ENCODE results near the gene ANKRD44.

ANKRD44 gene

DNA sequence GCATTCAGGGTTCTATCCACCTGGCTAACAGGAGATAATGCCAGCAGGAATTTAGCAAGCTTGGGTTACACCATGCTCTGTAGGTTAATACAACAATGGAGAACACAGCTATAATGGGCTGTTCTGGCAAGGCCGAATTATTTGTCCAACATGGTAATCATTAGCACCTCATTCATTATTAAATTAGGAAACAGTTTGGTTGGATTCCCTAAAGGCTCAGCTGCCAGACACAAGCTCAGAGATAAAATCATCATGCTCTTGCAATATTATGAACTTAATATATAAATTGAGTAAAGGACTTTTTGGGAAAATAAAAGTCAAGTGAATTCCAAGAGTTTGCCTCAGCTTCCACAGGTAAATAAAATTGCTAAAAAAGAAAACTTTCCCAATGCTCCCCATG, 166.4 kb downstream of the ANKRD44 start:
- DNase-seq (ENCODE audit: low spot score) = no peak

DNA sequence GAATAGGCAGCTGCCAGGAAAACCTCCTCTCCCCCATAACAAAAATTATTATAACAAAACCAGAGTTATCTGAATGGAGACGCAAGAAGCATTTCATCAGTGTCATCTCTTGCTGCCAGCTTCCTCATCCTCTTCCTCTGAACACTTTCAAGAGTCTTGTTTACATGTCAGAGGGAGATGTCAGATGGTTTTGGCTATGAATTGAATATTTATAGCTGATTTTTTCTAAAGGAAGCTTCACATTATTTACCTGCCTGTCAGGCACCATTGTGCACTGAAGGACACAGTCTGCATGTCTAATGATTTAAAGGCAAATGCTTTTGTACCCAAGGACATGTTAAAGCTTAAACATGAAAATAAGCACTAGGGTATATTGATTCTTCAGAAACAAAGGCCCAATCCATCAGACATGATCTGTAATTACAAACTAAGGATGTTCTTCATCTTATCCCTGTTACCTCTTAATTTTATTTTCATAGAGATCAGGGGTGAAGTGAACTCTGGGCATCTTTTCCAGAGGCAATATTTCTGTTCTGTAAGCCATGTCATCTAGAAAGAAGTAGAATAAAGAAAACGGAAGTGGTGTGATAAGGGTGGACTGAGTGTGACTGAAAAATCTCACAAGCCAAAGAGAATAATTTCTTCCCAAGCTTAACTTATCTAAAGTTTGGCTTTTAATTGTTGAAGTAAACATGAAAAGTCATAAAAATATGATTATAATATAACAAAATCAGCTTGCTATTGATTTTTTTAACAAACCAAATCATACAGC, 168.7 kb downstream of the ANKRD44 start:
- DNase-seq (ENCODE audit: low spot score) = no peak

DNA sequence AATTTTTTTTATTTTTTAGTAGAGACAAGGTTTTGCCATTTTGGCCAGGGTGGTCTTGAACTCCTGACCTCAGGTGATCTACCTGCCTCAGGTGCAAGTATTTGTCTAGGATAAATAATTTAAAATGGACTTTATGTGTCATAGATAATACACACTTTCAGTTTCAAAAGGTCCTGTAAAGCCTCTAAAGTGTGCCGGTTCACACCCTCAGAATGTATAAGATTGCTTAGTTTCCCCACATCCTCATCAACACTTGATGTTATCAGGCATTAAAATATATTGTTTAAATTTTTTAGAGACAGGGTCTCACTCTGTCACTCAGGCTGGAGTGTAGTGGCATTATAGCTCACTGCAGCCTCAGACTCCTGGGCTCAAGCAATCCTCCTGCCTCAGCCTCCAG, 170.5 kb downstream of the ANKRD44 start:
- DNase-seq (ENCODE audit: low spot score) = no peak

DNA sequence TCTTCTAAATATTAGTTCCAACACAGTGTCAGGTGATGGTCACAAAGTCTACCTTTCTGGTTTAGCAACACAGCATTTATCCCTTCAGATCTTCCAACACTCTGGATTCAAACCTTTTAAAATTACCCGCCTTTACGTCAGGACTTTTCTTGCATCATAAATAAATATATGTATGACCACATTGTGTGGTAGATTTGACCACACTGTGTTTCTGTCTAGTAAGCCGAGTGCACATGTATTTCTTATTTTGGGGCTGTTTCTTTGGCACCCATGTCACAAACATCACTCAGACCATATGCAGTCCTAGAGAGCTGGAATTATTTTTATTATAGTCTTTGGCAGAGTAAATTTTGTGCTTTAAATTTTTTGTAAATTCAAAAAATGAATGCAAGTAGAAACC, 172.1 kb downstream of the ANKRD44 start:
- no peak for DNase-seq (ENCODE audit: low spot score)

DNA sequence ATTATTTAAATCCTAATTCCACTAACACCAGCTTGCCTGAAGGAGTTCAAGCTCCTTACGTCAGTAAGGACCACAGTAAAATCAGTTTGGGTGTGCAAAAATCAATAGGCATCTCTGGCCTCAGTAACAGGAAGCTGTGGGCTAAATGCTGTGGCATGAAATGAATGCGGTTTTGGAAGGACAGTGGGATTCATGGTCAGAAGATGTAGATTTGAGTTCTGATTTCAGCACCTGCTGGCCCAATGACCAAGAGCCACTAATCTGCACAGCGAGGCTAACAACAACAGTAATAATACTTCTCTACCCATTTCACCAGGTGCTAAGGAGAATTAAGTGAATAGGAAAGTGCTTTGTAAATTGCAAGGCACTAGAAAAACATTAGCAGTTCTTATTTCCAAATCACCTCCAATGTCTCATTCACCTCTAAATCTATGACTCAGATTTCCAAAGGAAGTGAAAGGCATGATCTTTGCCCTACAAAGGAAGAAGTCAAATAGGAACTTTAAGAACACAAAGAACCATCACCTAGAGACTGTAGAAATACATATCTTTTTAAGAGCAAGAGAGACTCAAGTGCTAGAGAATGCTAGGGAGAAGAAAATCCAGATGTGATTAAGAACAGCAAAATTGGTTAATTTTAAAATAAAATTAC, 172.6 kb downstream of the ANKRD44 start:
- DNase-seq (ENCODE audit: low spot score) = no peak

DNA sequence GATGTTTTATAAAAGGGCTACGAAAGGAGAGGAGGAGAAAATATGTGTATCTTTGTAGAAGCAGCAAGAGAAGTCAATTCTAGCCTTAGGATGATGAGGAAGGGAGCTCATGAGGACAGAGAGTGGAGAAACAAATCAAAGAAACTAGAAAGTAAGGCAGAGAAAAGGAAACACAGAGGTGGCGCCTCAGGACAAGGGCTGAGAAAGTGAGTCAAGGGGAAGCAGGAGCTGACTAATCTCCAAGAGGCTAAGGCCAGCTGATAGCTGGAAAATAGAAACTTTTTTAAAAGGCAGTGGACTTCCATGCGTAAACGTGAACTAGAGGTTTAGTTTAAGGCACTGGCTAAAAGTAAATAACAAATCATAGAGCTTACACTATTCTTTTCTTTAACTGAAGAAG, 173.3 kb downstream of the ANKRD44 start:
- no peak for DNase-seq (ENCODE audit: low spot score)

DNA sequence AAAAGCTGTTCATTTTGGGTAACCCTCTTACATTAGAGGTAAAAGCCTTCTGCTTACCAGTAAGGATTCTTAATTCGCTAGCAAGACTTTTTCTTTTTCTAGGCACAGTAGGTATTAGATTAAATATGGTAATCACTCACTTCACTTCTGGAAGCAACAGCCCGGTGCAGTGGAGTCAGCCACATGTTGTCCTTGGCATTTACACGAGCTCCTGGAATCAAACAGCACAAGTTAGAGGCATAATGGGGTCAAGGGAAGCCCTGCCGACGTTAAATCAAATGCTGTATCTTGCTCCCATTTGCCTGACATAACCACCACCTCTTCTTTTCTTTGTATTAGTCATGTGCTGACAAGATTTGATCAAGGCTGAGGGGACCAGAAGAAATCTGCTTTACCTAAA, 174.1 kb downstream of the ANKRD44 start:
- DNase-seq (ENCODE audit: low spot score) = no peak

DNA sequence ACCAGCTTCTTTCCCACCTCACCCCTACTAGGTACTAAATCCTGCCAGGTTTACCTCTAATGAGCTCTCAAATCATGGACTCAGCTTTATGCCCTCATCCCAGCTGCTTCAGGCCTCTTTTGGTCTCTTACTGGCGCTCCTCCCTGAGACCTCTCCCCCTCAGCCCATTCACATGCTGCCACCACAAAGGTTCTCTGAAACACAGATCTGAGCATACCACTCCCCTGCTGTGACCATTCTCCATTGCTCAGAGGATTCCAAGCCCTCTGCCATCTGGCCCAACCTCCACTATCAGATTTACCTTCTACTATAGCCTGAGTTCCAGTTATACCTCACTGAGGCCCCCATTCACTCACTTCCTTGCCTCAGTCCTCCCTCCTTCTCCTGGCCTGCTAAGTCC, 174.8 kb downstream of the ANKRD44 start:
- DNase-seq (ENCODE audit: low spot score) = no peak

DNA sequence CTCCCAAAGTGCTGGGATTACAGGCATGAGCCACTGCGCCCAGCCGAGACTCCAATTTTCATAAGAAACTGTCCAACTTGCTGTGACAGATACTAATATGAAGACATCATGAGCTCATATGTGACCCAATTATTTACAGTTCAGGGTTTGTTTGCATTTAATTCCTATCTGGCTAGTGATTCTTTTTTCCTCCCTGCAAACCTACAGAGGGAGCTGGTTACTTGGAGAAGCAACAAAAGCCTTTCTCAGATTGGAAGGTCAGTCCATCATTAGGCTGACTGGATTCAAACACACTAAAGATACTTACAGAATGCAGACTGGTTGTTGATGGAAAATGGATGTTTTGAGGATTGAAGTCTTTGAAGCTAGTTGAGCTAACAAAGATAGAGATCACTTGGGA, 176.4 kb downstream of the ANKRD44 start:
- no peak for DNase-seq (ENCODE audit: low spot score)

DNA sequence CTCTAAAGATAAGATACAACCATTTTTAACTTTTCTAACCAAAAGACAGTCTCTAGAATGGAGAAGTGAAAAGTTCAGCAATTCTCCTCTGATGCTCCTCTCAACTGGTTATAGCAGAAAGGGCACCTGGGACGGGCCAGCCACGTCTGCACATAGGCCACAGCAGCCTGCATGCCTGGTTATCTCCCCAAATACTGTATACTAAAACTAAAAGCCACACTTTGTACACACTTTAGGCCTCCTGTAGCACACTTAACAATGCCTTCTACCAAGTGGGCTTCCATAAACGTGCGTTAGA, 179.1 kb downstream of the ANKRD44 start:
- DNase-seq (ENCODE audit: low spot score) = no peak

DNA sequence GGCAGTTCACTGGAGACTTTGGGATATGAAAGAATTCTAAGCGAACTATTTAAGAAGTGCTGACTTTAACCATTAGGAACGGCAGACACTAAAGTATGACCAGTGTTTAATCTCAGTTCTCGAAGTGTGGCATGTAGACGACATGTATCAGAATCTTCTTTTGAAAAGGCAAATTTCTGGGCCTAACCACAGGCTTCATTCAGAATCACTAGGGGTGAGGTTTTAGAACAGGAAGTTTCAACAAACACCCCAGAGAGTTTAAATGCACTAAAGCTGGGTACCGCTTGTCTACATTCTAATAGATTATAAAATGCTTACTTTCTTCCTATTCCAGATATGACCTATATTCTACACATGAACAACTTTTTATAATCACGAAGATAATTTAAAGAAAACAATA, 180.3 kb downstream of the ANKRD44 start:
- DNase-seq (ENCODE audit: low spot score) = no peak

DNA sequence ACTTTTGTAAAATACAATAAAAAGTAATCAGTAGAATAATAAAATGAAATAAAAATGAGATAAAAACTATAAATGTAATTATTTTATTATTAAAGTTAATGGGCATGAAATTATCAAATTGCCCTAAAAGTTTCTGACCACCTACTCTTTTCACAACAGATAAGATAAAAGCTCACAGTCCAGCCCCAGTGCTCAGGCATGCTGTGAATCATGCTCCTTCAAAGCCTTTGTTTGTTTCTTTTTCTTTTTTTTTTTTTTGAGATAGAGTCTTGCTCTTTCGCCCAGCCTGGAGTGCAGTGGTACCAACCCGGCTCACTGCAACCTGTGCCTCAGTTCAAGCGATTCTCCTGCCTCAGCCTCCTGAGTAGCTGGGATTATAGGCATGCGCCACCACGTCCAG, 181.7 kb downstream of the ANKRD44 start:
- no peak for DNase-seq (ENCODE audit: low spot score)

DNA sequence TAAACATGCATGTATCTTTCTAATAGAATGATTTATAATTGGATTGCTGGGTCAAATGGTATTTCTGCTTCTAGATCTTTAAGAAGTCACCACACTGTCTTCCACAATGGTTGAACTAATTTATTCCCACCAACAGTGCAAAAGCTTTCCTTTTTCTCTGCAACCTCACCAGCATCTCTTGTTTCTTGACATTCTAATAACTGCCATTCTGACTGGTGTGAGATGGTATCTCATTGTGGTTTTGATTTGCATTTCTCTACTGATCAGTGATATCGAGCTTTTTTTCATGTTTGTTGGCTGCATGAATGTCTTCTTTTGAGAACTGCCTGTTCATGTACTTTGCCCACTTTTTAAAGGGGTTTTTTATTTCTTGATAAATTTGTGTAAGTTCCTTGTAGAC, 182.5 kb downstream of the ANKRD44 start:
- no peak for DNase-seq (ENCODE audit: low spot score)

DNA sequence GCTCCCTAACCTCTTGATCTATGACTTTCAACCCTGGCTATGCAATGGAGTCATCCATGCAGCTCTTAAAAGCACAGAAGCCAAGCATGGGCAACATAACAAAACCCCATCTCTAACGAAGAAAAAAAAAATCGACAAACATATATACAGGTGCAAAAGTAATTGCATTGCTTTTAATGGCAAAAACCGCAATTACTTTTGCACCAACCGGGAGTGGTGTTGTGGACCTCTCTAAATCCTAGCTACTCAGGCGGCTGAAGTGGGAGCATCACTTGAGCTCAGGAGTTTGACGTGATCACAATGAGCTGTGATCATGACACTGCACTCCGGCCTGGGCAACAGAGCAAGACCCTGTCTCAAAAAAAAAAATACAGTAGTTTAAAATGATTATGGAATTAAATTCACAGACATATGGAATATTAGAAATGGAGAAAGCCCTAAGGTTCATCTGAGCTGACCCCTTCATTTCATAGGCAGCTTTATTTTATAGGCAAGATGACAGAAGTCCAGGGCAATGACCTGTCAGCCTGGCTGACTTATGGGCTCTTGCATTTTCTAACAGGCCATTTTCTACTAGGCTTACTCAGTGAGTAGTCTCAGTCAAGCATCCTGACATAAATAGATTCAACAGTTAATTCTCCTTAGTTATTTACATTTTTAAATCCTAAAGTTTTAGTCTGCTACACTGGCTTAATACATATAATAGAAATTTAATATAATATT, 183.8 kb downstream of the ANKRD44 start:
- no peak for DNase-seq (ENCODE audit: low spot score)

DNA sequence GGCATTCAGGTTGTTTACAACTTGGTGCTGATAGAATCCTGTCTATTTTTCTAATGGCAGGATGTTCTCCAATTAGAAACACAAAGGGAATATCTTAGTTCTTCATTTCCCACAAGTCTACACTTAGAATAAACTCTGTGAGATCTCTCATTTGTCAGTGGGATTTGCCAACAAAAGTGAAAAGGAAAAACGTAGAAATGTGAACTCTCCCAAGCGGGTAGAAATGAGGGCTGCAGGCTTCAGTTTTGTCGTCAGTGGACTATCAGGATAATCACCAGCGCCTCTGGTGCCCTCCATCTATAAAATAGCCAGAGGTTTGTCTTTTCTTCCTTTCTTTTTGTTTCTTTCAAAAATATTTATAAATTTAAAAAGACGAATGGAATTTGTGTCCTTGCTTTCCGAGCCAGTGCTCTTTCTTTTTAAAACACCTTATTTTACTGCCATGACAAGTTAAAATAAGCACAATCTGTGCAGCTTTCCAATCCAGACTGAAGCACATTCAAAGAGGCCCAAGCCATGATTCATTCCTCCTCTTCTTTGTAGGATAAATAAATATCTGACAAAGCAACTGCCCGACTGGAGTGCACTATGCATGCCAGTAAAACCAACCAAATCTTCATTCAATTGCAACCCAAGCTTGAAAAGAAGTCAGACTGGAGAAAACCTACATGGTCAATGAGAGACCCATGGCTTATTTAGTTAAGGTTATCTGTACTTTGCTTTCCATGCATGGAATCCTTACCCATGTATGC, 185.8 kb downstream of the ANKRD44 start:
- no peak for DNase-seq (ENCODE audit: low spot score)

DNA sequence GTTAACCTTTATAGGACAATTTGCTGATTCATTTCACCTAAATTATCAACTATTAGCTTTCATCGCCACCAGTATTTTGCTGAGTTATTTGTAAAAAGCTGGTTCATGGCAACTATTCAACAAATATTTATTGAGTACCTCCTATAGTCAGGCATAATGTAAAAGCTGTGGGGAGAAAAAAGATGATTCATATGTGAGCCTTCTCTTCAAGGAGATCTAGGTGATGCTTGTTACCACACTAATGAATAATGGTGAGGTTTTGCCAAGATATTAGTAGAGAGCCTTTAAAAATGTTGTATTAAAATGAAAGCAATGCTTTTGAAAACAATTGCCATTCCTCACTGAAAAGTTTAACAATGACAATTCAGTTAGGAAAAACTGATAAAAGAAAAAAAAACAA, 187.8 kb downstream of the ANKRD44 start:
- no peak for DNase-seq (ENCODE audit: low spot score)

DNA sequence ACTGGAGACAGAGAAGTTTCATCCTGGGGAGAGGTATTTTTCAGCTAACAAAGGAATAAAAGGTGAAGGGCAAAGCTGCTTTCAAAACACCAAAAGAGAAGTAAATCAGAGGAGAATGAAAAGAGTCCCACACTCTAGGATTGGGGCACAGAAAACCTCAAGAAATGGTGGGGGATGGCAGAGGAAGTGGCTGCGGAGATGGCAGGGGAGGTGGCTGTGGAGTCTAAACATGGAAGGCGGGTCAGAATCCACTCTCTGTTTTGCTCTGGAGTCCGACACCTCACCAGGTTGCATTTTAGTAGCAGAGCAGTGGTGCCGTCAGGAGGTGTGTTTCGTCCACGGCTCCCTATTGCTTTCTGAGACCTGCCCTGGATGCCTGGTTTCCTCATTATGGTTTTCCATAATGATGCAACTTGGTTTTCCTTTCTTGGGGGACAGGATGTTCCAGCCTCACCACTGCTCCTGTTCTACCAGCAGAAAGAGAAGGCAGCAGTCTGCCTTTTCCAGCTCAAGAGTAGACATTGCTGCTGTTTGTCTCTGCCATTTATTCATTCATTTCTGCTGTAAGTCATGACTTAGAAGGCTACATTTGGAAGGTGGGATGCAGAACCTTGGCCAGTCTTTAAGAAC, 188.7 kb downstream of the ANKRD44 start:
- DNase-seq (ENCODE audit: low spot score) = no peak

DNA sequence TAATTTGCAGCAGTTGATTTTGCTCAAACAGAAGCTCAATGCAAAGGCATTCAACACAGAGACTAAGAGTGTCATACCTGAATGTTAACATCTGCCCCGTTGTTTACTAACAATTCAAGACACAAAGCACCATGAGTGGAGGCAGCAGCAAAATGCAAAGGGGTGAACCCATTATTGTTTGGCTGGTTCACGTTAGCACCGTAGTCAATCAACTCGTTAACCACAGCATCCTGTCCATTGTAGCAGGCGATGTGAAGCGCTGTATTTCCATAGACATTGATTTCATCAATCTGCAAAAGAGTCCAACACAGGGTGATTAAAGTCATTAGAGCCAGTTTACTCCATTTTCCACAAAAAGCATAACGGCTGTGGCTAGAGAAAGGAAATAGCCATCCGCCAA, 189.3 kb downstream of the ANKRD44 start:
- DNase-seq (ENCODE audit: low spot score) = no peak

DNA sequence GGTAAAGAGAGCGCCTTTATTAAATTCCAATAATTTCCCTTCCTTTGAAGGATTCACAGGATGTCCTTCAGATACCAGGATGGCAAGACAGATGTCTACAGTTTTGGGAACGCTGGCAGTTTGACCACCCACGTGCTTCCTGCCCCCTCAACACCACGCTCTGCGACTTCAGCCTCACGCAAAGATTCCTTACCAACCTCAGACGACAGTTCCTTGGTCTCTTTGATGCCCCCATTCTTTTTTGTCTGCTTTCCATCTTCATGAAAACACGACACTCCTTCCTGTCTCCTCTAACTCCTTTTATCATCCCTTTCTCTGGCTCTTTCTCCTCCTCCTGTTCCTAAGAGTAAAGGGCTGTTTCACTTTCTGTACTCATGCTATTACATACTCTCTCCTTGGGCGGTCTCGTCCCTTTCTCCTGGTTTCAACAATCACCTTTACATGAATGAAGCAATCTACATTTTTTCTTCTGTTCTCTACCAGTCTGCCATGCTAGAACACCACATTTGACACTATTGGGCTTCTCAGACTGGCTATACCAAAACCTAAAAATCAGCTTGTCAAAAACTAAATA, 194.2 kb downstream of the ANKRD44 start:
- no peak for DNase-seq (ENCODE audit: low spot score)

DNA sequence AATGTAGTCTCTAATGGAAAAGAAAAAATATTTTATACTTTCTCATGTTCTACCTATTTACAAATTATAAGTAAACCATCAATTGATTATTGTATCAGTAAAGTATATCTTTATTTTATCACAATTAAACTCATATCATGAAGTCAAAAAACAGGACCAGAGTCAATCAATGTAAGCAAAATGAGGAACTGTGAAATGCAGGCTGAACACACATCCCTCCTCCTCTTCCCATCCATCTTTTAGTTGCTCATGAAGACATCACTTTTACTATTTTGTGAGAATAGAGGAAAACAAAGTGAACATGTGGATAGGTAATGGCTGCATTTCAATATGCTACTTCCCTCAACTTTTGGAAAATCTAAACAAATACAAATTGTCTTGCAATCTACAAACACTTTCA, 195.3 kb downstream of the ANKRD44 start:
- no peak for DNase-seq (ENCODE audit: low spot score)

DNA sequence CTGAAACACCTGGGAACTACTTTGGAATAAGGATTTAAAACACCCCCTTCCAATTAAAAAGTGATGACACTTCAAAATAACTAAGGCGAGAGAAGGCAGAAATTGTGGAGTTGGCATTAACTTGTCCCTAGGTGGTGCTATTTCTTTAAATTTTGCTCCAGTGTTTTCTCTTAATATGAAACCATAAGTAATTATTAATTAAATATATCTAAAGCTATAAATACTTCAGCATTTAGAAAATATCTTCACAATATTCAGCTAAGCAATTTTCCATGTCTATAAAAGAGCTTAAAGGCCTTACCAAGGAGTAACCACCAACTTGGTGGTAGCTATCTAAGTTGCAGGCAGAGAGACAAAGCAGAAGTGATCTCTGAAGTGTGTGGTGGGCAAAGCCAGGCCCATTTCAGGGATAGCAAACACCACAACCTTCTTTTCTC, 197.3 kb downstream of the ANKRD44 start:
- DNase-seq (ENCODE audit: low spot score) = peak; percentile 12

DNA sequence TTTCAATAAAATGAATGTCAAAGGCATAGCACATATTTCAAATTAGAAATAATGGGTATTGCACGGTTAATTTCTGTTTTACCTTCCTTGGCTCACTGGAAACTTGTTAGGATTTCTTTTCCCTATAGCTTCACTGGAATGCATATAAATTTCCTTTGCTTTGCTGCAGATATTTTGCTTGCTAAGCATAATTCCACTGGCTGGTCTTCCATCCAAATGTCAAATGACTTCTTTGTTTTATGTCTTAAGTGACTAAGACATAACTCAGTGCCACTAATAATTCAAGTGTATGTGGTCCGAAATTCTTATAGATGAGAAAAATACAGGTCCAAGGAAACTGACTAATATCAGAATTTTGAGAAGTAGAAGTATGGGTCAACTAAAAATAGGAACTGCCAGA, 201.3 kb downstream of the ANKRD44 start:
- no peak for DNase-seq (ENCODE audit: low spot score)

All from hematopoietic multipotent progenitor cell treated with erythropoietin and hydrocortisone succinate and interleukin-3 and kit ligand, for 17 days (in vitro differentiated cells).